Activated CD4-positive, alpha-beta T cell treated with anti-CD3 and anti-CD28 coated beads for 48 hours (primary cell): ENCODE data around the gene PICALM.

Experiments
- DNase-seq: peaks from one replicate; pipeline ENCODE4 v3.0.0-alpha.2; 2020

The PICALM gene

DNA sequence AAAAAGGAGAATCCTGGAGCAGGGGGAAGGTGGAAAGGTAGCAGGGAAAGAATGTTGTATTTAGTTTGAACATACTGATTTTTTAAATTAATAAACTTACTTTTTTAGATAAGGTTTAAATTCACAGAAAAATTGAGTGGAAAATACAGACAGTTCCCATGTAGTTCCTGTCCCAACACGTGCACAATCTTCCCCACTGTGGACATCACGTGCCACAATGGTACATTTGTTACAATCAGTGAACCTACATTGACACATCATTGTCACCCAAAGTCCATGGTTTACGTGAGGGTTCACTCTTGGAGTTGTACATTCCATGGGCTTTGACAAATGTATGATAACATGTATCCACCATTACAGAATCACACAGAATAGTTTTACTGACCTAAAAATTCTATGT, 10.5 kb upstream of the PICALM start:
- no peak for DNase-seq

DNA sequence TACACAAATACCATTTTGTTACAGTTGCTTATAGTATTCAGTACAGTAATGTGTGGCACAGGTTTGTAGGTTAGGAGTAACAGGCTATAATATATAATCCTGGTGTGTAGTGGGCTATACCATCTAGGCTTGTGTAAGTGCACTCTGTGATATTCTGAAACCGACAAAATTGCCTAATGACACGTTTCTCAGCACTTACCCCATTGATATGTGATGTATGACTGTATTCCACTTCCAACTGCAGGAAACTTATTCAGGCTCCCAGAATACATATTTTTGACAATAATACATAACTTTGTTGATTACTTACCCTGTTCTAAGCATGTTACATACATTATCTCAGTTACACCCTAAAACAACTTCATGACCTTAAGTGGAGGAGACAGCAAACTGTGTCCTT, 5.1 kb upstream of the PICALM start:
- DNase-seq: no peak

DNA sequence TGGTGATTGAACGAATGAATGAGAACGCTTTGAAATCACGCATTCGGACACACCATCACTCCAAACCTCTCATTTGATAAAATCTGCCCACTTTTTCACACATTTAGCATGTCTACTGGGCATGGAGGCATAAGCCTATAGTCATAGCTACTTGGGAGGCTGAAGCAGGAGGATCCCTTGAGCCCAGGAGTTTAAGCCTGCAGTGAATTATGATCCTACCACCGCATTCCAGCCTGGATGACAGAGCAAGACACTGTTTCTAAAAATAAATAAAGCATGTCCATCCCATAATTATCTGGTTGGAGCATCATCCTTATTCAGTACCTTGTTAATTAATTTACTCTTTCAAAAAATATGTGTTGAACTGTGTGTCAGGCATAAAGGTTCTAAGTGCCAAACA, 3.3 kb upstream of the PICALM start:
- no peak for DNase-seq

DNA sequence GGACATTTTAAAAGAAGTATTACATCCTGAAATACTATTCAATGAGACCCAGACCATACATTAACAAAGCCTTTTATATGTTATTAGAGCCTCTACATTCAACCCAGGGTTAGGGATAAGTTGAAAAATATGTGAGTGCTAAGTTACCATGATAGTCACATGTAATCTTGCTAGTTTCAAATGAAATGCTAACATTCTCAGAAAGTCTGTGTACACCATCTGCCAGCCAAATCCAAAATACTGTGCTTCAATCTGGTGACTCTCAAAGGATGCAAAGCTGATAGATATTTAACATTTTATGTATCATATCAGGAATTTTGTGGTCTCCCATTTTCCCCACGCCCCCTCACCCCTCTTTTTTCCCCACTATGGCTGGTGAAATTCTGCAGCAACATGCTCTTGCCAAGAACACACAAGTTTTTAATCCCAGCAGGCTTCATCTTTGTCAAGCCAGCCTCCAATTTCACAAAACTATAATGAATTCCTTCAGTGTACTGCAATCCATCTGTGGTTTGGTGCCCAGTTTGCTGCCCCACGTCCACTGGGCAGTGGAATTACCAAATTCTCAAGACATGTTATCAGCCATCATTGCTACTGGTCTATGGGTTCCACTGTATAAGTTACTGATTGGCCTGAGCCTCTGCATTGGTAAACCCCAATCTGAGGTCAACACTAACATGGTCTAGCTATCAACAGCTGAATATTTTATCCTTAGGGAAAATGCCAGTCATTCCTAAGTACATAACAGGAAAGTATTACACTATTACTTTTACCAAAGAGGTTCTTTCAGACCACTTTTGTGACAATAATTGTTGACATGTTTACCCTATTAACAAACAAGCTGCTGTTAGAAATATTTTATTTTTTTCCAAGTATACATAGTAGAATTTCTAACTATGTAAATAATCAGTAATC, 1.5 kb upstream of the PICALM start:
- DNase-seq: no peak

DNA sequence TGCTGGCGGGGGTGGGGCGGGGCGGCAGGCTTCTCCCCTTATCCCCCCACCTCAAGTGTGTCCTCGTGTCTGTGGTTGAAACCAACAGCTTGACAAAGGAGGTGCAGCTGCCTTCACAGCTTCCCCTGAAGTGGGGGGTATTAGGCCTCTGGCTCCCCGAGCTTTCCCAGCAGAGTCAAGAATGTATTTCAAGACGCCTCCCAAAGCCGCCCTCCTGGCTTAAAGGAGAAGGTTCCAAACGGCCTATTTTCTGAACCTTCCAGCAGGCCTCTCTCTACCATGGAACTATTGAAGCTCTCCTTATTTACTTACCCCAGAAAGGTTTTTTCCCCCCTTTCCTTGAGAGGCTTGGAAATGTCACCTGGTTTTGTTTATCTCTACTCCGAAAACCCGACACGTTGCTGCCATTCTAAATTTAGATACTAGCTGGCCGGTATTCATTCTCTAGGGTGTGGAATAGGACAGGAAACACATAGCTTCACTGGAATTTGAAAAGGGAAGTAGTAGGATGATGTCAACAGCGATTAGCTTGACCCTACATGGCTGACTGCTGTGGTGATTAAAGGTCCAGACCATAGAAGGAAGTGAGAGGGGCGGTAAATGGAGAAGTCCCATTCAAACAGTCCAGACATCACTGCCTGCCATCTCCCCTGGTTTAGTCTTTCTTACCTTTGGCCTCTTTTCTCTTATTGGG, 671 bp upstream of the PICALM start:
- no peak for DNase-seq

DNA sequence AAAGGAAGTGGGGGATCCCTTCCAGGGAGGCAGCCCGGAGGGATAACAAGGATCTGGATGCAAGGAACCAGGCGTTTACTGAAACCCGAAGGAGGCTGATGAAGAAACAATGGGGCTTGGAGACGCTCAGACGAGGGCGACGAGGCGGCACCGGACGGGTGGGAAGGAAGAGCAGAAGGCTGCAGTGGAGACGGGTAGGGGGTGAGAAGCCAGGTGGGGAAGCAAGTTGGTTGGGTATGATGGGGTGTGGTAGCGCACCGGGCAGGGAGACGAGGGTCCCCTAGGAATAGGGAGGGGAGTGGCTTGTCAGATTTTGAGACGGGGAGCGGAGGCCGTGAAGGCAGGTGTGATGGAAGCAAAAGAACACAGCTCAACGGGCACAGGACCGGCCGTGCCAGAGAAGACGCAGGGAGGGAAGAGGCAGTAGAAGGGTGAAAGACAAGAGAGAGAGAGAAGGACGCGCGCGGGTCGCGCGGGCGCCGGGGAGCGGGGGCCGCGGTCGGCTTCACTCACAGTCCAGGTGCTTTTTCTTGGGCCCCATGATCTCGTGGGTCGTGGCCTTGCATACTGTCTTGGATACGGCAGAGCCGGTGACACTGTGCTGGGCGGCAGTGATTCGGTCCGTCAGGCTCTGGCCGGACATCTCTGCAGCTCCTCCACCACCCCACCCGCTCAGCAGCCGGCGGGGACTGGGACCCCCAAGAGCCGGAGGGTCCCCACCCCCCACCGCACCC, 579 bp downstream of the PICALM start:
- DNase-seq: peak; percentile 61

DNA sequence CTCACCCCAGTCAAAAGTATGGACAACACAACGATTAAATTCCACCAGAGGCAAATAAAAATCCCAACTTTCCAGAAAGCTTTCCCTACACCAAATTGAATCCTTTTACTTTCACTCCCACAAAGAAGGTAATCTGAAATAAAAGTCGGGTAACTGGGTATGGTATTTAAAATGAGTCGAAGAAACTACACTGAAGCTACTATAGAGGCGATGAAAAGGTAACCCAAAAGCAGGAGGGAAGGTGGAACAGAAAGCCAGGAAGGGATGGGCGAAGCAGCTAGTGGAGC, 1.1 kb downstream of the PICALM start:
- no peak for DNase-seq

DNA sequence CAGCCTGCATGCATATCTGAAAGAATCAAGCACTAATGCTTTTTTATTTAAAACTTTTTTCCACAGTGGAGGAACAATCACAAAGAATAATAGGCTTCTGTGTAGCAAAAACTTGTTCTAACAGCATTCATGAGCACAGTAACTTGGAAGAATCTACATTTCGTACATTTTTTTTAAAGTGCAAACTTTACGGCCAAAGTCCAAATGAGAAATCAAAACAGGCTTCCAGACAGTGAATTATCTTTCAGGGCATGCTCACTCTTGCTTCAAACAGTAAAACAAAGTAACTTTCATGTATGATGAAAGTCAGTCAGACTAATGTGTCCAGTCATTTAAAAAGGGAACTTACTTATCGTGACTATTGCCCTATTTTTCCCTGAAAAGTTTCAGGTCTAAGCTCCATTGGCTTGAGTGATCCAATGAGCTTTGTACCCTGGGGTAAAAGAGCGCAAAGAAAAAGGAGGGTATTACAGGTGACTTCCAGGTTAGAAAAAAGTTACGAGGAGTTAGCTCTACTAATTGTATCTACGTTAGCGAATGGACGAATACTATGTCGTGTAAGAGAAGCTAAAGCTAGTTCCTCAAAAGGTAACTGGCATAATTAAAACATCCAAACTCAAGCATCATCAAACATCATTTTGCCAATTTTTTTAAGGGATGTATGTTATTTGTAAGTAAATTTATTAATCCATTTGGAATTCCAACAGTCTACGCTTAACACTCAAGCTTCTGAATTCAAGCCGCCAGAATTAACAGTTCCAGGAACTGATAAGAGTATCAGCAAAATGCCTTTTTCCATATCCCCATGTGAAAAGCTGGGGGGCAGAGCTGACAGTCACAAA, 1.7 kb downstream of the PICALM start:
- DNase-seq: no peak

DNA sequence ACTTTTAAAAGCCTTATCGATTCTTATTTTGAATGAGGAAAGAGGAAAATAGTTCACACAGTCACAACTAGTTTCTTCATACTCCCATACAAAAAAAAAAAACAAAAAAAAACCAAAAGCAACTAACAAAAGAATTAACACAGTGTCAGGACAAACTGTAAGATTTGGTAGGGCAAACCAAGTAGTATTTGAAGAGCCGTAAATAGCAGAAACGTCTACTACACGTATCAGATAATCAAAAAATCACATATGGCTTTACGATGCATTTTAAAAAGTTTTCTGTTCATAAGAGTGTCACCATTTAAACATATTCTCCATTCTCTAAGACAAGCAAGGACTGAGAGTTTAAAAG, 2.3 kb downstream of the PICALM start:
- no peak for DNase-seq

DNA sequence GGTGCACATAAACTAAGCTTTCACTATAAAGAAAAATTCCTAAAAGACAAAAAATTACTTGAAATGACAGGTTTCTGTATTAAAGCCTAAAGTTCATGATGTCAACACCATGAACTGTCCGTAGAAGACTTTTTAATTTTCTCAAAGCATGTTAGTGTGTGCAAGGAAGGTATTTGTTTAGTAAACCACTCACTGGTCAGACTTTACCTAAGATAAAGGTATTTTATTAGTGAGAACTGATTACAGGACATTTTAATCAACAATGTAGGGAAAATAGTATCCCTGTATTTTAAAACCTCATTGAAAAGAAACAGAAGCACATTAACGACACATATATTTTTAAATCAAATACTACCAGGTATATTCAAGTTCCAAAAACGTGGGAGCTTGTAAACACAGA, 2.9 kb downstream of the PICALM start:
- DNase-seq: no peak

DNA sequence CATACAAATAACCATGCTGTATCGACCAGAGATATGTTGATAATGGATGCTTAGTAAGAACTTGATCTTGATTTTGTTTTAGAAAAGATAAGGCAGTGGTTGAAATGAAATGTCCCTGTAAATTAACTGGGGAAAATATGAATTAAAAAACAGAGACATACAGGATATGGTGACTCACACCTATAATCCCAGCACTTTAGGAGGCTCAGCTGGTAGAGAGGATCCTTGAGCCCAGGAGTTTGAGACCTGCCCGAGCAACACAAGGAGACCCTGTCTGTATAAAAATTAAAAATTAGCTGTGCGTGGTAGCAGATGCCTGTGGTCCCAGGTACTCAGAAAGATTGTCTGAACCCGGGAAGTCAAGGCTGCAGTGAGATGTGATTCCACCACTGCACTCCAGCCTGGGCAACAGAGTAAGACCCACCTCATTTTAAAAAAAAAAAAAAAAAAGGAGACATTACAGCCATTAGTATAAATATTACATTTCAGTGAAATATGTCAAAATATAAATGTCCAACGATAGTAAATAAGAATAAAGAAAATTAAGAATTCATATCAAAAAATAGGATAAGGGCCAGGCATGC, 4.6 kb downstream of the PICALM start:
- no peak for DNase-seq

DNA sequence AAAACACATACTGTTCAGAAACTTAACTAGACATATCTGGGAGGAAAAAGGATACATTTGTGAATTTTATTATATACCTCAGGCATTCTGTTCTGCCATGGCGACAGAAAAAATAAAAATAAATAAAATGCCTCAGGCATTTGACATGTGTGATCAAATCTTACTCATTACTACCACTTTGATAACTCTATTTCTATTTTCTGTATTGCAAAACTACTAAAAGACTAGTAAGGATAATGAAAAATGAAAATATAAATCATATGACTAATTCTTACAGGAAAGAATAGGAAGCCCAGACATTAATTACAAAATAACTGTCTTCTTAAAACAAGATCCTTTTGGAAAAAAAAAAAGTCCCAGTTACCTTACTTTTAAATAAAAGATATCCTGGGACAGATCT, 5.3 kb downstream of the PICALM start:
- DNase-seq: no peak

DNA sequence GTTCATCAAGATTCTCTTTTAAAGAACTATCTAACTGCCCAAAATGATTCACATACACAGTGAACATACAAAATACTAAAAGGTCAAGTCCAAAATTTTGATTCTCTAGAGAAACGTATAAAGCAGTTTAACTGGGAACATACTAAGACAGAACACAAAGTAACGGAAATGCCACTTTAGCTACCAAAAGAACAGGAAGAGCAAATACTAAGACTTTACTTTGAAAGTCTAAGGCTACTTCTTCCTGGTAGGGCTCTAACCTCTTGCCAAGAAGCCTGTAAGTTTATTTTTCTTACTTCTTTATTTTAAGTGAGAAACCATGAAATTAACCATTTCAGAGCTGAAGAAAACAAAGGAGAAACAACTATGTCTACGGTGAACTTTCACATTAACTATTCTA, 6.2 kb downstream of the PICALM start:
- no peak for DNase-seq

DNA sequence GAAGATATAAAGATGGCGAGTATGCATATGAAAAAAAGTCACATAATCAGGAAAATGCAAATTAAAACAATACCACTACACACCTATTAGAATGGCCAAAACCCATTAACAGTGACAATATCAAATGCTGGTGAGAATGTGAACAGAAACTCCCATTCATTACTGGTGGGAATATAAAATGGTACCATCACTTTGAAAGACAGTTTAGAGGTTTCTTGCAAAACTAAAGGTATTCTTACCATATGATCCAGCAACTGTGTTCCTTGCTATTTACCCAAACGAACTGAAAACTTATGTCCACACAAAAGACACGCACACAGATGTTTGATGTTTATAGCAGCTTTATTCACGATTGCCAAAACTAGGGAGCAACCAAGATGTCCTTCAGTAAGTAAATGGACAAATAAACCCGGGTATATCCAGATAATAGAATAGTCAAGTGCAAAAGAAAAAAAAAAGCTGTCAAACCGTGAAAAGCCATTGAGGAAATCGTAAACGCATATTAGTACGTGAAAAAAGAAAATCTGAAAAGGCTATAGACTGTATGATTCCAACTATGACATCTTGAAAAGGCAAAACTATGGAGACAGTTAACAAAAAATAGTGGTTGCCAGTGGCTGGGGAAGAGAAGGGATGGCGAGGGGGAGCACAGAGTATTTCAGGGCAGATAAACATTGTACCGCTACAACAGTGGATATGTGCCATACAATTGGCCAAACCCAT, 7.2 kb downstream of the PICALM start:
- DNase-seq: no peak

DNA sequence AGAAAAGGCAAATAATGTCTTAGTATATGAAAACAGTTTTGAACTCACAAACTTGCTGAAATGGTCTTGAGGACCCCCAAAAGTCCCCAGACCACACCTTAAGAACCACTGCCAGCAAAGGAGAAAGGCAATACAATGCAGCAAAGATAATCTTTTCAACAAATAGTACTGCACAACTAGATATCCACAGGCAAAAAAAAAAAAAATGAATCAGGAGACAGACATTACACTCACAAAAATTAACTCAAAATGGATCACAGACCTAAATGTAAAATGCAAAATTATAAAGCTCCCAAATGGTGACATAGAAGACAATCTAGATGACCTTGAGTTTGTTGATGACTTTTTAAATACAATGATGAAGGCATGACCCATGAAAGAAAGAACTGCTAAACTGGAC, 8.3 kb downstream of the PICALM start:
- no peak for DNase-seq

DNA sequence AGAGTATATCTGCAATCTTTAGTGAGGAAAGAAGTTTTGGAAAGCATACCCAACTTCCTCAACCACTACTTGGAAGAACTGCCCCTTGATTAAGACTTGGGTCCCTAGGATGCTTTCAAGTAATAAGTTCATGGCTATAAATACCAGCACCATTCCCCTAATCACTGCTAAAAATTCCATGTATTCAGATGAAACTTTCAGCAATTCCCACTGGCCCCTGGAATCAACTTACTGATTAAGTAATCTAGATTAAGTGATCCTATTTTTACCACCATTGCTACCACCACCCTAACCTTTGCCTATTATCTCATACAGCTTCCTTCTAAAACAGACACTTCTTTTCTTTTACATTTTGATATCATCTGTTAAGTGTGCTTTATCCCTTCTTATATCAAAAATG, 10.5 kb downstream of the PICALM start:
- no peak for DNase-seq

DNA sequence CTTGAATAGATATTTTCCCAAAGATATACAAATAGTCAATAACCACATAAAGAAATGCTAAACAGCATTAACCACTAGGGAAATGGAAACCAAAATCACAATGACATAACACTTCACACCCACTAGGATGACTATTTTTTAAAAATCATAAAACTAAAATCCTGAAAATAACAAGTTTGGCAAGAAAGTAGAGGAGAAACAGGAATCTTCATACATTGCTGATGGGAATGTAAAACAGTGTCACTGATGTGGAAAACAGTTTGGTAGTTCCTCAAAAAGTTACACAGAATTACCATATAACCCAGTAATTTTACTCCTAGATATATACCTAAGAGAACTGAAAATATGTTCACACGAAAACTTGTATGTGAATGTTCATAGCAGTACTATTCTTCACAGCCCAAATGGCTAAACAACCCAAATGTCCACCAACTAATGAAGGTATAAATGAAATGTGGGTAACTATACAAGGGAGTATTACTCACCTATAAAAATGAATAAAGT, 12.5 kb downstream of the PICALM start:
- no peak for DNase-seq

DNA sequence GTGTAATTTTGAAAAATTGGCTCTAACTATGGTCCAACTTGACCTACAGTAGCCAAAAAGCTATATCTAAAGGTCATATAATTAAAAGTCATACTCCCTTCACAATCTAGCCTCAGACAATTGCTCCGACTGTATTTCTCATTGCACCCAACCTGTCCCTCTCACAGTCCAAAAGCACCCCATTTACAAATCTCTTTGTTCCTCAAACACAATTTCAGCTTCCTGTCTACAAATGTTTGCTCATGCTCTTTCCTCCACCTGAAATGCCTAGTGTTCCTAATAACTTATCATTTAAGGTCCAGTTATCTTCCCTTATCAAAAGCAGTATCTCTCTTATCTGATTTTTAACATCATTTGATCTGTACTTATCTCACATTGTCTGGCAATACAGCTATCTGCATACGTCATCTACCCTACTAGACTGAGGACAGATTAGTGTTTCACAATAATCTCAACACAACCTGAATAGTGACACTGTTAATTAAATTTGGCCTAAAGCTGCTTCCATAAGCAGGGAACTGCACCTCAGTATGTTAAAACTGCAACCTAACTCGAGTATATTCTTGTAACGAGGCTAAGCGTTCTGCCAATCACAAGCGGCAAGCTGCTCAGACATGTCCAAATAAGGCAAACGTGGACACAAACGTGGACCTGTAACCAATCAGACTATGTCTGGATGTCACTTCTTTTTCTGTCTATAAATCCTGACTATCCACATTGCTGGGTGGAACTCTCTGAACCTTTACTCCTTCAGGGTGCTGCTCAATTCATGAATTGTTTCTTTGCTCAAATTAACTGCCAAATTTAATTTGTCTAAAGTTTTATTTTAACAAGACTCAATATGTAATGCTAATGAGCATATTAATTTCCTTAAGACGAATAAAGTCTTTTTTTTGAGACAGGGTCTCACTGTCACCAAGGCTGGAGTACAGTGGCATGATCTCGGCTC, 15.9 kb downstream of the PICALM start:
- DNase-seq: no peak

DNA sequence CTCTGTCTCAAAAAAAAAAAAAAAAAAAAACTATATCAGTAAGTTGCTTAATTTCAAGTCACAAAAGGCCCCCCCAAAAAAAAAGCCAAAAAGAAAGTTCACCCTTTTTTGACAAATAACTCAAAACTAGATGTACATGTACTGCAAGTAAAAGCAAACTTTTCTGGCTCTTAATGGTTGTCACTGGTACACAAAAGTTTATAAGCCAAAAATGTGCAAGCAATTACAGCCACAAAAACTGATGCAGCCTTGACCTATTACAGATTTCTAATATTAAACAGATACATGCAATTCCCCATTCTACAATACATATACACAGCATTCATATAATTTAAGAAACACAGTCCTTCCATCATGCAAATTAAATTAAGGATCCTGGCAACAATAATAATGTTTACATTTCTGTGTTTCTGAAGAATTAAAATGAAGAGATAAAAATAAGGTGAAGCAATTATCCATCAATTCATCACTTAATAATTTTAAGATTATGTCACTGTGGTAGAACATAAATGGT, 18.6 kb downstream of the PICALM start:
- no peak for DNase-seq

DNA sequence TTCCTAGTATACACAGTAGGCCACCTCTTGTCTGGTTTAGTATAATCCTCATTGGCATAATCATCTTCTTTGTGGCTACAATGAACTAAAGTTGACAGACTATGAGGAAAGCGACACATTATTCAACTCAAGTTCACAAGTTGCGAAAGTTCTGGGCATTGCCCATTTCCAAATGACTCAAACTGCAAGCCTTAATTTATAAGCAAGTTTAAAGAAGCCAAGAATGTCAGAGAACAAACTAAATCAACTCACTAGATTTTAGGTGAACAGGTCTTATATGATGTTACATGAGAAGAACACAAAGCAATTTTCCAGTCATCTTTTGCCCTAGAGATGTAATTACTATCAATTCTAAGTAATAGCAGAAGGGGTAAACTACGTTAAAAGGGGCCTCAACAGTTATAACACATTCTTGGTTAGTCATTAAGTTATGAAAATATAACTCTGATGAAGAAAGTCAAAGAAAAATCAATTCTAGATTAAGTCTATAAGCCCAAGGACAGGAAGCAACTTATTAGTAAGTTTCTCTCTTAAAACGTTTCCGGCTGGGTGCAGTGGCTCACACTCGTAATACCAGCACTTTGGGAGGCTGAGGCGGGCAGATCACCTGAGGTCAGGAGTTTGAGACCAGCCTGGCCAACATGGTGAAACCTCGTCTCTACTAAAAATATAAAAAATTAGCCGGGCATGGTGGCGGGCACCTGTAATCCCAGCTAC, 21.5 kb downstream of the PICALM start:
- peak; percentile 70 for DNase-seq
